GM19035 (cell line): ENCODE data around the gene TTC9.

Experiments used
- ATAC-seq: cut with Tn5 transposase; IDR thresholded peaks from one replicate; pipeline ENCODE4 v1.9.1; 2021; ENCODE audit not compliant: unreplicated experiment

TTC9 gene

GRCh38 chr14:70641548-70642302 is at the start of gene TTC9:
TTC9 (plus strand) TSS chr14:70641916; CDS start chr14:70642130, 214 bp downstream.
- no peak for ATAC-seq

DNA sequence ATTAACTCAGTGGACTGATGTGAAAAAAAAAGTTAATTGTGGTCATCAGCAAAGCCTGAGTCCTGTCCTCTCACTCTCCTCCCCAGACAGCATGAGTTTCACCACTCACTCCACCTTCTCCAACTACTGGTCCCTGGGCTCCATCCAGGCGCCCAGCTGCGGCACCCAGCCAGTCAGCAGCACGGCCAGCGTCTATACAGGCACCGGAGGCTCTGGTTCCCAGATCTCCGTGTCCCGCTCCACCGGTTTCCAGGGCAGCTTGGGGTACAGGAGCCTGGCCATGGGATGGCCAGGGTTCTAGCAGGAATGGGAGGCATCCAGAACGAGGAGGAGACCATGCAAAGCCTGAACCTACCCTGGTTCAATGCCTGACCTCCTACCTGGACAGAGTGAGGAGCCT is 47.3 kb upstream of the TTC9 start:
- no peak for ATAC-seq

- ATAC-seq, result no peak
Measured at GRCh38 chr14:70595443-70596185, 46.1 kb upstream of the TTC9 start.

- ATAC-seq, result no peak
Measured at GRCh38 chr14:70597731-70598130, 44.0 kb upstream of the TTC9 start.

DNA sequence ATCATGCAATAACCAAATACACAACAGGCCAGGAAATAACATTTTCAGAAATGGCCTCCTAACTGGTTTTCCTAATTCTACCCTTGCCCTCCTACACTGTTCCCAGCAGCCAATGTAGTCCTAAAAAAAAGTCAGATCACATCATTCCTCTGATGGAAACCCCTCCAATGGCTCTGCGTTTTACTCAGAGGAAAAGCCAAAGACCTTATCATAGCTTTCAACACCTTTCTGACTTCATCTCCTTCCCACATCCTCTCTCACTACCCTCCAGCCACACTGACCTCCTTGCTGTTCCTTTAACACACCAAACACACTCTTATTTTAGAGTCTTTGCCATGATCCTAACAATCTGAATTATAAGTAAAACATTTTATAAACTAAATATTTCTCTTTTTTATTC is 42.4 kb upstream of the TTC9 start:
- ATAC-seq, result no peak

DNA sequence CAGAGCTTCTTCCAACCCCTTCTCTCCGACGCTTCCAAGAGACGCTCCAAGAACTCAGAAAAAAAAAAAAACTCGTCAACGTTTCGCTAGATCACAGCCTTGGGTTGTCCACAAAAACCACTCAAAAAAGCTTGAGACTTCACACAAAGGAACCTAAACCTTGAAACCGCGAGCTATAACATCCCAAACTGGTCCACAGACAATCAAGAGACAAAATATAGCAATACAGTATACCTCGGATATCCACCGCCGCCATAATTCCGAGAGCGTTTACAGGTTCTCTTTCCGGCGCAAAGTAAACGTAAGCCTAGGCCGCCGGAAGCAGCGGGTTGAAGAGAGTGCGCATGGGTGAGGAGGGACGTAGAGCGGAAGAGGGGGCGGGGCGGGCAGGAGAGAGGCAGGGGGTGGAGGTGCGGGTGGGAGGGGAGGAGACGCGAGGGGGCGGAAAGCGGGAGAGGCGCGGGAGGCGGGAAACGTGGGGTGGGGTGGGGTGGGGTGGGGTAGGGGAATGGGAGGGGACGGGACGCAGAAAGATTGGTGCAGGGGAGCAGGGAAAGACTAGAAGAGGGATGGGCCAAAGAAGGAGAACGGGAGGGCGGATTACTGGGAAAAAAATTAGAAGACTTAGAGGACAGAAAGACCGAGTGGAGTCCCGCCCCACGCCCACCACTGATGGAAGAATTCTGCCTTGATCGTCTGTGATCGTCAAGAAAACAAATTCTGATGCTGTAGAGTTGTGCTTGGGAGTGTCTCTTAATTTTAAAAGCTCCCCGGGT is 41.1 kb upstream of the TTC9 start, which contains the start of gene MED6:
TSS of gene MED6 (minus strand) at position 274 of the 776 bp plus-strand sequence. CDS start at position 256, 18 bp downstream.
- peak; percentile 96 for ATAC-seq

- no peak for ATAC-seq
Measured at GRCh38 chr14:70601162-70601561, 40.6 kb upstream of the TTC9 start.

GRCh38 chr14:70602254-70602653 is 39.5 kb upstream of the TTC9 start:
- no peak for ATAC-seq

DNA sequence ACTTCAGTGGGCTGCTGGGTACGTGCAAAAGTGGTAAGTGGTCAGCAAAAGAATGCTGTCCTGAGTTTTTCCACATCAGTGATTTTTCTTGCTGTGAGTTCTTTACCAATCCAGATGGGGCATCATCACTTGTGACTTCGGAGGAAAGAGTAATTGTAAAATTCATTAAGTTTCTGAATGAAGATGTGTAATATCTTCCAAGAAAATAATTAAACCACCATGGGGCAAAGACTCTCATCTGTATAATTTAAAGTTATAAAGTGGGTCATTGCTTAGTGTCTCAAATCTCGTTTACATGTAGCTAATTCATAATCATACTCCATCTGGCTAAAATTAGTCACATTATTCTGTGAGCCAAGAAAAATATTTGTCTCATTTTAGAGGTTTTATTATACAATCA is 30.5 kb upstream of the TTC9 start:
- ATAC-seq, result no peak

- ATAC-seq, result no peak
Measured at GRCh38 chr14:70616646-70617045, 25.1 kb upstream of the TTC9 start.

- ATAC-seq, result no peak
Measured at GRCh38 chr14:70618314-70618713, 23.4 kb upstream of the TTC9 start.

GRCh38 chr14:70619708-70620107 is 22.0 kb upstream of the TTC9 start:
- no peak for ATAC-seq

GRCh38 chr14:70622111-70622712 is 19.5 kb upstream of the TTC9 start:
- ATAC-seq, result no peak

DNA sequence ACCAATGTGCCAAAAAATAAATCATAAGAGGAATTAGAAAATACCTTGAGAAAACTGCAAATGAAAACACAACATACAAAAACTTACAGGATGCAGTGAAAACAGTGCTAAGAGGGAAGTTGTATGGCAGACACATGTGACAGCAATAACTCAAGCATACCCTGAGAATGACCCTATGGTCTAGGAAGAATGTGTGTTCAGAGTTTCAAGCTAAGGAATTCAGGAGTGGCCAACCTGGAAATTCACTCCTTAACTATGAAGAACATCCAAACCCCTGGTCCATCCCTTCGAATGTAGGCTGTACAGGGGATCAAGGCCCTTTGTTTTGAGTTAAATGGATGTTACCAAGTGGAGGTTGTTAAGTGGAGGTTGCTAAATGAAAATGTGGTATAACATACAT is 16.7 kb upstream of the TTC9 start:
- no peak for ATAC-seq

DNA sequence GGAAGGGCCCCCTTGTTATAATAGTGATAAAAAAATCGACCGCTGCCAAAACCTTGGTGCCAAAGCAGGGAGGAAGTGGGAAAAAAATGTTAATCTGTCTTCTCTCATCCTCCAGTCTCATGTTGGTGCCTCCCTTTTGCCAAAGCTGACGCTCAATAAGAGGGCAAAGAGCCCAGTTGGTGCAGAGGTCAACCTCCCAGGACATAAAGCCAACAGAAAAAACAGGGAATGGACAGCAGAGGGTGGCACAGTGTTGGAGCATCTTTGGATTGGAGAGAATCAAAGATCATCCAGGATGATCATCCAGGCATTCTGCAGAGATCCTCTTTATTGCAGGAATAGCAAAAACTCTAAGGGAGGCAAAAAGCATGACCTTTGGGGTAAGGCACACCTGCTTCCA is 9.8 kb upstream of the TTC9 start:
- no peak for ATAC-seq

DNA sequence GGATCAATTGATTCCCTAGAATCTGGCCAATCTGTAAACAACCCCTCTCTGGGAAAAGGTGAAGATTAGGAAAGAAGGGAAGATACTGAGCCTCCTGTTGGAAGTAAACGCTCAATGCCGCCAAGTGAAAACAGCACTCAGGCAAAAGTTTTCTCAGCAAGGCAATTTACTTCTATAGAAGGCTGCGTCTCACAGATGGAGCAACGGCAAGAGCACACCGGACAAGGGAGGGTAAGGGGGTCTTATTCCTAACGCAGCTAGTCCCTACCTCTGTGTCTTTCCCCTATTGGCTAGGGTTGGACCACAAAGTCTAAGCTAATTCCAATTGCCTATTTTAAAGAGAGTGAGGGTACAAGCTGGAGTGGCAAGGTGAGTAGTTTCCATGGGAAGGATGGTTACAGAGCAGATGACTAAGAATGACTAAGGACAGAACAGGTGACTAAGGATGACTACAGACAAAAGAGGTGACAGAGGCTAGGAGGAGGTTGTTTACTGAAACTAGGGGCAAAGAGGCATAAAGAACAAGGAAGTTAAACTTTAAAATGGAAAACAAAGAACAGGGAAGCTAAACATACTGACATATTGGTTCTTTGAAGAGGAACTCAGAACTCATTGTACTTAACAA is 5.6 kb upstream of the TTC9 start:
- ATAC-seq, result no peak

- no peak for ATAC-seq
Measured at GRCh38 chr14:70638416-70638815, 3.3 kb upstream of the TTC9 start.

- ATAC-seq, result peak; percentile 57
Measured at GRCh38 chr14:70640938-70641547, 673 bp upstream of the TTC9 start.

- ATAC-seq, result no peak
Measured at GRCh38 chr14:70642303-70643235, 853 bp downstream of the TTC9 start.
